Measurements from ENCODE around the gene GALNT18.

The GALNT18 gene

GRCh38 chr11:11349106-11349825 is 272.5 kb downstream of the GALNT18 start:
- no peak for DNase-seq (ENCODE audit: low spot score)

GRCh38 chr11:11348303-11348702 is 273.5 kb downstream of the GALNT18 start:
- DNase-seq (ENCODE audit: low spot score) = no peak

- DNase-seq (ENCODE audit: low spot score) = no peak
Observed at GRCh38 chr11:11347592-11347991, 274.2 kb downstream of the GALNT18 start.

GRCh38 chr11:11346303-11346702 is 275.5 kb downstream of the GALNT18 start:
- no peak for DNase-seq (ENCODE audit: low spot score)

- DNase-seq (ENCODE audit: low spot score) = no peak
Observed at GRCh38 chr11:11345099-11345498, 276.7 kb downstream of the GALNT18 start.

- no peak for DNase-seq (ENCODE audit: low spot score)
Observed at GRCh38 chr11:11344045-11344444, 277.8 kb downstream of the GALNT18 start.

GRCh38 chr11:11338304-11338703 is 283.5 kb downstream of the GALNT18 start:
- no peak for DNase-seq (ENCODE audit: low spot score)

GRCh38 chr11:11336664-11337063 is 285.1 kb downstream of the GALNT18 start:
- no peak for DNase-seq (ENCODE audit: low spot score)

- no peak for DNase-seq (ENCODE audit: low spot score)
Observed at GRCh38 chr11:11335043-11335442, 286.8 kb downstream of the GALNT18 start.

- DNase-seq (ENCODE audit: low spot score) = no peak
Observed at GRCh38 chr11:11334607-11335006, 287.2 kb downstream of the GALNT18 start.

- no peak for DNase-seq (ENCODE audit: low spot score)
Observed at GRCh38 chr11:11332141-11332710, 289.6 kb downstream of the GALNT18 start.

- no peak for DNase-seq (ENCODE audit: low spot score)
Observed at GRCh38 chr11:11329062-11329806, 292.6 kb downstream of the GALNT18 start.

- no peak for DNase-seq (ENCODE audit: low spot score)
Observed at GRCh38 chr11:11324090-11324489, 297.7 kb downstream of the GALNT18 start.

GRCh38 chr11:11322101-11322500 is 299.7 kb downstream of the GALNT18 start:
- DNase-seq (ENCODE audit: low spot score) = no peak

- DNase-seq (ENCODE audit: low spot score) = no peak
Observed at GRCh38 chr11:11320825-11321224, 301.0 kb downstream of the GALNT18 start.

GRCh38 chr11:11318961-11319360 is 302.8 kb downstream of the GALNT18 start:
- no peak for DNase-seq (ENCODE audit: low spot score)

- DNase-seq (ENCODE audit: low spot score) = no peak
Observed at GRCh38 chr11:11318461-11318860, 303.3 kb downstream of the GALNT18 start.

GRCh38 chr11:11316651-11317230 is 305.1 kb downstream of the GALNT18 start:
- no peak for DNase-seq (ENCODE audit: low spot score)

GRCh38 chr11:11313902-11314692 is 307.7 kb downstream of the GALNT18 start:
- no peak for DNase-seq (ENCODE audit: low spot score)

GRCh38 chr11:11313426-11313825 is 308.4 kb downstream of the GALNT18 start:
- DNase-seq (ENCODE audit: low spot score) = no peak

- DNase-seq (ENCODE audit: low spot score) = no peak
Observed at GRCh38 chr11:11312738-11313137, 309.1 kb downstream of the GALNT18 start.

GRCh38 chr11:11311169-11311568 is 310.6 kb downstream of the GALNT18 start:
- DNase-seq (ENCODE audit: low spot score) = no peak

Measured in germinal center (tissue), 1 donor.